ENCODE data around the gene LAMB1.
"Not testable (repeated sequence)": the region's sequence is repeated elsewhere in the genome, so short reads cannot be mapped to it uniquely, and the experiment has no call there.

The LAMB1 gene

GRCh38 chr7:107945332-107945731 lies 57.6 kb downstream of the LAMB1 start:
- DNase-seq (ENCODE audit: low spot score) = no peak

GRCh38 chr7:107944411-107945169 lies 58.4 kb downstream of the LAMB1 start:
- DNase-seq (ENCODE audit: low spot score) = no peak

- no peak for DNase-seq (ENCODE audit: low spot score)
Observed at GRCh38 chr7:107943018-107943417, 59.9 kb downstream of the LAMB1 start.

- DNase-seq (ENCODE audit: low spot score) = no peak
Observed at GRCh38 chr7:107940951-107941350, 62.0 kb downstream of the LAMB1 start.

GRCh38 chr7:107939573-107940489 lies 63.1 kb downstream of the LAMB1 start:
- DNase-seq (ENCODE audit: low spot score) = no peak

GRCh38 chr7:107938456-107939250 lies 64.3 kb downstream of the LAMB1 start:
- no peak for DNase-seq (ENCODE audit: low spot score)

- no peak for DNase-seq (ENCODE audit: low spot score)
Observed at GRCh38 chr7:107937531-107937930, 65.4 kb downstream of the LAMB1 start.

GRCh38 chr7:107936312-107936711 lies 66.6 kb downstream of the LAMB1 start:
- DNase-seq (ENCODE audit: low spot score) = no peak

GRCh38 chr7:107934991-107935770 lies 67.8 kb downstream of the LAMB1 start:
- DNase-seq (ENCODE audit: low spot score) = no peak

DNA sequence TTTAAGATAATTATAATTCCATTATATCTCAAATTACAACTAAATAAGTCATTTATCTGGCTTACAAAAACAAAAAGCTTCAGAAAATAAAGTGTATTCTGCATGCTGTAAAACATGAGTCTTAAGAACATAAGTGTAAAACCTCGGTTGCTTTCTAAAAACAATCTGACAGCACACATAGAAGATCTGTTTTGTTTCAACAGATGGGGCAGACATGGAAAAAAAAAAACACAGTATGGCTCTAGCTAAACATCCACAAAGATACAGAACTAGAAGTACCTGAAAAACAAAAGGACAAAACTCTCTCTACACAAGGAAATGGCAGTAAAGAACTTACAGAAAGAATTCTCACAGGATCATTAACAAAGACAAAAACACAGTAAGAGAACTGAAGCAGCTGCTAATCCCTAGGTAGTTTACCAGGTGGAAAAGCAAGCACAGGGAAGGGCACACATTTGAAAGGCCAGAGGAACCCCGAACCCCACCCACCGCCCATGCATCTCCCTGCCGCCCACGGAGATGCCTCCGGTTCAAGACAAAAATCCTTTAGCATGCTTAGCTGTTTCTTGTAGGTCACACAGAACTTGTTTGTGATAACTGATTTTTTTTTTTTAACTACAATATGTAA lies 69.5 kb downstream of the LAMB1 start:
- no peak for DNase-seq (ENCODE audit: low spot score)

GRCh38 chr7:107932805-107933204 lies 70.2 kb downstream of the LAMB1 start:
- DNase-seq (ENCODE audit: low spot score) = no peak

DNA sequence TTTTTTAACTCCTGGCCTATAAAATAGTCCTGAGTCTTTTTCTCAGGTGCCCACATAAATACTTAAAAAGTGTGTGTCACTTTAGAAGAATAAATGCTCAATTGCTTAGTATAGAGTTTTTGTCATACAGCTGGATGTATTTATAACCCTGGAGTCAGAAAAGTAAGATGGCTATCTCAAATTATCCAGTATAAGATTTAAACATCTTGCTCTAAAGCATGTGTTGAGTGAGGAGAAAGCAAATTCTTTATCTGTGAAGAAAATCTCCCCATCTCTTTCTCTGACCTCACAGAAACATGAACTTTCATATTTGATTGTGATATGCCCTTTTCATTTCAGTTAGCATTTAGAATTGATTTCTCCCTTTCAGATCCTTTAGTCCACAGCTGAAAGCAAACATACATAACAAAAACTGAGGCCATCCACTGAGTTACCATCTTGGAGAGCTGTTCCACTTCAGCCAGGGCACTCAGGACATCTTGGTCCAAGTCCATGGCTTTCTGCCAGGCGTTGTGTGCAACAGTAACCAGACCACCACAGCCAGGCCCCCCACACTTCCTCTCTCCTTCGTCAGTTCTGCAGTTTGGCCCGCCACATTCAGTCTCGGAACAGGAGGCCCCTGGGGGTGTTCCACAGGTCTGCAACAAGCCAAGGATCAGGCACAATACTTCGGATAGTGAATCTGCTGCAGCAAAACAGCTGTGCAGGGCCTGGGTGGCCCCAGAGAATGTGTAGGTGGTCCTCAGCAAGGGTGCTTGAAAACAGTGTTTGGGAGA lies 71.0 kb downstream of the LAMB1 start:
- no peak for DNase-seq (ENCODE audit: low spot score)

DNA sequence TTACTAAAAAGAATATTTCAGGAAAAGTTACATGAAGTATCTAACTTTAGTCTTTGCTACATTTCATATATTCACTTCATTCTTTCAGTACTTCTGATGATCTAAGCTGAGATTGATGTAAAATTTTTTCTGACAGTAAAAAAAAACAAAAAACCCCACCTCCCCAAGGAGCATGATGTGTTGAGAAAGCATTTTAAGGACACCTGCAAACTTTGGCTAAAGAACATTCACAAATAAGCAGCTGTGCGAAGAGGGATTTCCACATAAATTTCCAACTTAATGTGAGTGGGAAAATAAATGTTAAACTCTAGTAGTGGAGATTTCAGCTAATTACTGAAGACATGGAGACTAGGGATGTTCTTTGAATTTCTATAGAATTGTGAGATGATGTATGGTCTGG lies 76.5 kb downstream of the LAMB1 start:
- no peak for DNase-seq (ENCODE audit: low spot score)

GRCh38 chr7:107924841-107925504 lies 78.0 kb downstream of the LAMB1 start:
- peak; percentile 43 for DNase-seq (ENCODE audit: low spot score)

- DNase-seq (ENCODE audit: low spot score) = no peak
Observed at GRCh38 chr7:107922886-107923285, 80.1 kb downstream of the LAMB1 start.

- DNase-seq (ENCODE audit: low spot score) = not testable (repeated sequence)
Observed at GRCh38 chr7:107921826-107922225, 81.1 kb downstream of the LAMB1 start.

- no peak for DNase-seq (ENCODE audit: low spot score)
Observed at GRCh38 chr7:107920048-107920772, 82.8 kb downstream of the LAMB1 start.

- DNase-seq (ENCODE audit: low spot score) = no peak
Observed at GRCh38 chr7:107918948-107919347, 84.0 kb downstream of the LAMB1 start.

Measured in NAMALWA (cell line).